CD1c-positive myeloid dendritic cell (primary cell): ENCODE results near the gene FGF2.

Experiments
- DNase-seq: peaks from one replicate; pipeline ENCODE4 v3.0.0-alpha.2; 2016; ENCODE audit errors: extremely low spot score

FGF2 gene

DNA sequence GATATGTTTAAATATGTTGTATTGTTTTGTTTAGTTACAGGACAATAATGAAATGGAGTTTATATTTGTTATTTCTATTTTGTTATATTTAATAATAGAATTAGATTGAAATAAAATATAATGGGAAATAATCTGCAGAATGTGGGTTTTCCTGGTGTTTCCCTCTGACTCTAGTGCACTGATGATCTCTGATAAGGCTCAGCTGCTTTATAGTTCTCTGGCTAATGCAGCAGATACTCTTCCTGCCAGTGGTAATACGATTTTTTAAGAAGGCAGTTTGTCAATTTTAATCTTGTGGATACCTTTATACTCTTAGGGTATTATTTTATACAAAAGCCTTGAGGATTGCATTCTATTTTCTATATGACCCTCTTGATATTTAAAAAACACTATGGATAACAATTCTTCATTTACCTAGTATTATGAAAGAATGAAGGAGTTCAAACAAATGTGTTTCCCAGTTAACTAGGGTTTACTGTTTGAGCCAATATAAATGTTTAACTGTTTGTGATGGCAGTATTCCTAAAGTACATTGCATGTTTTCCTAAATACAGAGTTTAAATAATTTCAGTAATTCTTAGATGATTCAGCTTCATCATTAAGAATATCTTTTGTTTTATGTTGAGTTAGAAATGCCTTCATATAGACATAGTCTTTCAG lies 68.8 kb downstream of the FGF2 start:
- no peak for DNase-seq

- DNase-seq = no peak
These were observed 69.6 kb downstream of the FGF2 start for GRCh38 chr4:122896270-122896669.

DNA sequence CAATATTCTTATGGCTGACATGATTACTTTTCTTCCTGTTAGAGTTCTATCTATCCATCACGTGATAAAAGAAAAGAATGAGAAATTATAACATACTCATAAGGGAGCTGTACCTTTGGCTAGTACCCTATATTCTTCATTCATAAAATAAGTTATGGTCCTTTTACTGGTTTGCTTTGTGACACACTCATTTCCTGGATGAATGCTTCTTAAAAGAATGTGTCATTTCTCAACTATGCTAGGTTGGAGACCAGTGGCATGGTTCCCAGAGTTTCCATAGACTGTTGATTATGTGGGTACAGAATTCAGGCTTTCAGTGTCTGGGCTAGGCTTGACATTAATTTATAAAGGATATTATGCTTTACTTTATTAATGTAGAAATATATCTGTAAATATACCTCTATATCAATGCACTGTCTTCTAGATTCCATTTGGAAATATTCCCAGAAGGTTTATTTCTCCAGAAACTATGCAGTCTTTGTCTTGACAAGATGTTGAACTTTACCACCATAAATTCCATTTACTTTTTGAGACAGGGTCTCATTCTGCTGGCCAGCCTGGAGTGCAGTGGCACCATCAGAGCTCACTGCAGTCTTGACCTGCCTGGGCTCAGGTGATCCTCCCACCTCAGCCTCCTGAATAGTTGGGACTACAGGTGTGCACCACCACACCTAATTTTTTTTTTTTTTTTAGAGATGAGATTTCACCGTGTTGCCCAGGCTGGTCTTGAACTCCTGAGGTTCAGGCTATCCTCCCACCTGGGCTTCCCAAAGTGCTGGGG lies 71.9 kb downstream of the FGF2 start:
- no peak for DNase-seq

- DNase-seq = no peak
These were observed 73.1 kb downstream of the FGF2 start for GRCh38 chr4:122899682-122900081.

GRCh38 chr4:122900314-122900713 lies 73.7 kb downstream of the FGF2 start:
- no peak for DNase-seq

DNA sequence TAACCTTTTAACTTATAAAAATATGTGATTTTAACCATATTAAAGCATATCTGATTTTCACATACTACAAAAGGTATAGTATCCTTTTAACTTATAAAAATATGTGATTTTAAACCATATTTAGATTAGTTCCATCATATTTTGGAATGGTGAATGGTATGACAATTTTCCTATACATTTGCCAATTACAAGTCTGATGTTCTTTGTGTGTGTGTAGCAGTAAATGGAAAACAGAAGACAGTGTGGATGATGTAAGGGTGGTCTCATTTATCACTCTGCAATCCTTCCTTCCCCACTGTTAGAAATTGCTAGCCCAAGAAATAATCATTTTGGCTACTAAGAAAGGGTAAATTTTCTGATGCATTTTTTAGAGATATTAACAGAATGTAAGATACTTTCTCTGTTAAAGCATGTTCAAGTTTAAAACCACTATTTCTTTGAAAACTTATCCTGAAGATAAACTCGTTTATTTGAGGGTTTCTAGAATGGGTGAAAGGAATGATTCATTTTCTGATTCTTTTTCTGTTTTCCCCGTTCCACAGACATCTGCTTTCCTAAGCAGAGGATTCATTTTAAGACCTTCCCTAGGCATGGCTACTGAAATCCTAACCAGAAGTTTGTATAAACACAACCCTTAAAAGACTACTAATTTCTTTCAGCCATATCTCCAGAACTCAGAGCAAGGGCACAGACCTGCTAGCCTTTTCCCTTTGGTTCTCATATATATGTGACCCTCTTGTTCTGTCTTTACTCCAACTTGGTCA lies 74.8 kb downstream of the FGF2 start:
- no peak for DNase-seq

DNA sequence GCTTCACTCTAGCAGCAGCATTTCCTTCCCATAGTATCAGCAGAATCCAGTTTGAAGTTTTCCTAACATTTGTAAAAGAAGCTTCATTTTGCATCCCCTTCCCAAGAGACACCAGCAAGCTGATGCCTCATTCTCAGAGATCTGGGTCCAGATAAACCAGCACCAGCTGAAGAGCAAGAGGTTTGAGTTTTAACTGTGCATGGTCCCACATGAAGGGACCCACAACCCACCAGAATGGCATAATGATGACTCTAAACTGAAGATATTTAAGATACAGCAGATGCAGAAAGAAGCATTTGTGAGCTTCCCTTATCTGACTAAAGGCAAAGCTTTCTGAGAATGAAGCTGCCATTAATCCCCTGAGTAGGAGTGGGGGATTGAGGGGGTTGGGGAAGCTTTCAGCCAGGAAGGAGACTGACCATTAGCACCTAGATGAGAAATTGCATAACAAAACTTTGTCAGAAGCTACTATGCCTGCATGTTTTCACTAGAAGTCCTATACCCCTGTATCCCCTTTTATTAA lies 77.2 kb downstream of the FGF2 start:
- no peak for DNase-seq

GRCh38 chr4:122906859-122907305 lies 80.3 kb downstream of the FGF2 start:
- DNase-seq = peak; percentile 18

- no peak for DNase-seq
These were observed 81.6 kb downstream of the FGF2 start for GRCh38 chr4:122908223-122908622.

DNA sequence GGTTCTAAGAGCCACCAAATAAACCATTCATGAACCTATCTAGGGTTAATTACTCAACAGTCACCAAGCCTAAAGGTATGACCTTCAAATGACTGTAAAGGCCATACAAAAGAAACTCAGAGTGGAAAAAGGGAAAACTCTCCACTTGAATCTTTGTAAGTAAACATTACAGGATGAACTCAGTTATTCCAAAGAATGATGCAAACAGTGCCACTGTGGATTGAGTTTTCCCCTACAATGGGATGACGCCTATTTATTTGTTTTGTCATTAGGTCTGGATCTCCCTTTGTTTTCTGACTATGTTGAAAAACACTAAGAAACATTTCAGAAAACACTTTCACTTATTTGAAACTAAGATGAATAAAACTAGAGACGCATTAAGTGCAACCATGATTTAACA lies 83.1 kb downstream of the FGF2 start:
- DNase-seq = no peak

- no peak for DNase-seq
These were observed 85.0 kb downstream of the FGF2 start for GRCh38 chr4:122911588-122911987.

DNA sequence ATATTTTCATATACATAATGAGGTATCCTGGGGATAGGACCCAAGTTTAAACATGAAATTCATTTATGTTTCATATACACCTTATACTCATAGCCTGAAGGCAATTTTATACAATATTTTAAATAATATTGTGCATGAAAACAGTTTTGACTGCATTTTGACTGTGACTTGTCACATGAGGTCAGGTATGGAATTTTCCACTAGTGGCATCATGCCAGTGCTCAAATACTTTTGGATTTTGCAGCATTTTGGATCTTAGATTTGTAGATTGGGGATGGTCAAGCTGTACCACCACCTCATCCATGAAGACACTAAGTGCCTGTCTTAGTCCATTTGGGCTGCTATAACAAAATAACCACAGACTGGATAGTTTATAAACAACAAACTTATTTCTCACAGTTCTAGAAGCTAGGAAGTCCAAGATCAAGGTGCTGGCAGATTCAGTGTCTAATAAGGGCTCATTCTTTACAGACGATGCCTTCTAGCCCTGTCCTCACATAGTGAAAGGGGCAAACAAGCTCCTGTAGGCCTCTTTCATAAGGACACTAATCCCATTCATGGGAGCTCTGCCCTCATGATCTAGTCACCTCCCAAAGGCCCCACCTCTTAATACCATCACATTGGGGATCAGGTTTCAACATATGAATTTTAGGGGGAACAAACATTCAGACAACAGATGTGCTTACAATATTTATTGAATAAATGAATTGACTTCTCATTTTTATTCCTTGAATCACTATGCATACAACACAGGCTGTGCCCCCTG lies 86.4 kb downstream of the FGF2 start:
- DNase-seq = no peak

DNA sequence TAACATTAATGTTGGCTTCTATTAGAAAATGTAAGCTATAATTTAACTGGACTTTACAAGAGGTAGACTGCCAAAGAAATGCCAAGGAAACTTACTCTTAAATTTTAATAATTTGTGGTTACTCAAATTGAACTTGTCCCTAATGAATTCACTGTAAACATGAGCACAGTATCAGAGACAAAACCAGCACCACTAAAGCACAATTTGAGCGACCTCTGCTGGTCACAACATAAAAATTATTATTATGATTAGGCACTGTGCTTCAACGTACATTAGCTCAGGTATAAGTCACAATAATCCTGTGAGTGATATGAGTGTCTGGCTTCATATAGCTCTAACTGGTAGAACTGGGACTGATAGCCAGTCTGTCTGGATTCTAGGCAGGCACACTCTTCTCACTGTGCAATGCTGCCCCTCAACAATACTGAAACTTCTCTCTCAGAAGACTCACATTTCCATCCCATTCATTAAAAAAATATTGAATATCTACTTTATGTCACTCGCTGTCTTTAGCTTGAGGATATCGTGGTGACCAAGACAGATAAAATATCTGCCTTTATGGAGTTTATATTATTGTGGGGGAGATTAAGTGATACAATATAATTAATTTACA lies 87.8 kb downstream of the FGF2 start:
- no peak for DNase-seq

GRCh38 chr4:122914938-122915337 lies 88.3 kb downstream of the FGF2 start:
- no peak for DNase-seq

DNA sequence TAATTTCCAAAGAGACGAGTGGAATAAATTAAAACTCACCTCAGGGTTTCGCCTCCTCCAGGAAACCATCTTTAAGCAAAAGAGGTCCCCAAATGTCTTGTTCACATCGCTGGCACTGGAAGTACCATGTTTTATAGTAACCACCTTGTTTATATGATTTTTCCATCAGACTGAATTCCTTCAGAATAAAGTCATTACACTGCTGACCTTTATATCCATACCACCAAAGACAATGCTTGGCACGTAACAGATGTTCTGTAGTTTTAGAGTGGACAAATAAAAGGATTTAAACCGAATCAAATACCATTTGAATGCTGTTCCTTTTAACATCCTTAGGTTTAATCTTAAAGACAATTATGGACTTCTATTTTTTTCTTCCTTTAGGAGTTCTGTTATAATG lies 91.1 kb downstream of the FGF2 start:
- DNase-seq = no peak

GRCh38 chr4:122920473-122920872 lies 93.8 kb downstream of the FGF2 start:
- no peak for DNase-seq

GRCh38 chr4:122921300-122921699 lies 94.7 kb downstream of the FGF2 start:
- DNase-seq = no peak

DNA sequence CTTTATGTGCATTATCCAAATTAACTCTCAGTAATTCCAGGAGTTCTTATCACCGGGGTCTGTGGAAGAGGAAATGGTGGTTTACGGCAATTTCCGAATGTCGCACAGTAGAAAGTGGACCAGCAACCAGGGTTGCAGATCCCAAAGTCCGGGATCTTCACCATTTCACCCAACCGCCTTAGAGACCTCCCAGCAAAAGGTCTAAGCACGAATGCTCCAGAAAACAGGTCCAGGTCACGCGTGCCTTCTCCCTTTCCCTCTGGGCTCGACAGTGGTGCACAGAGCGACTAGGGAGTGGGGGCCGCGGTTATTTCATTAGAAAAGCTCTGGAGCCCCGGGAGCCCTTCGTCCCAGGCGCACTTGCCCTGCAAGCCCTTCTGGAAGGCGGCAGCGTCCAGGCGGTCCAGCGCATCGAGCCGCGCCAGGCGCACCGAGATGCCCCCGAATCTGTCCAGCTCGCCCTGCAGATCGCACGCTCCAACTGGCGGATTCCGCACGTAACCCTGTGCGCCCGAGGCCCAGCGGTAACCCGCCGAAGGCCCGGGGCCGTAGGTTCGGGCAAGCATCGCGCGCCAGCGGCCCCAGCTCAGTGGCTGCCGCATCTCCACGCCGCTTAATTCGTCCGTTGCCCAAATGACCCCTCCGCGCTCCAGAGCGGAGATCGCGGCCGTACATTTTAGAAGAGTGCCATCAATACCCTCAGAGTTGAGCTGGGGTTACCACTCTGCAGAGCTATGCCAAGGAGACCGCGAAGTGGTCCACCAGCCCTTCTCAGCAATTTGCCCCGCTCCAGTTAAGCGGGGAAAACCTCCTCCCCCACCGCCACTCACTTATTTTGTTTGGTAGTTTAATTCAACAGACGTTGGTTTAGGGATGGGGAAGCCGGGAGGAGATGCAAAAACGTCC lies 95.6 kb downstream of the FGF2 start, which contains the start of gene NUDT6:
NUDT6 (minus strand) TSS at position 627 of the 906 bp plus-strand sequence; CDS start at position 602, 25 bp downstream.
- DNase-seq = peak; percentile 47

GRCh38 chr4:122922877-122923511 lies 96.4 kb downstream of the FGF2 start:
- peak; percentile 91 for DNase-seq
